GM19468 (cell line): ENCODE data around the gene CHERP.
"Not testable (repeated sequence)": the region's sequence is repeated elsewhere in the genome, so short reads cannot be mapped to it uniquely, and the experiment has no call there.

Experiments used
- ATAC-seq: cut with Tn5 transposase; IDR thresholded peaks from one replicate; pipeline ENCODE4 v1.9.1; 2021; ENCODE audit warnings: mild to moderate bottlenecking, moderate library complexity, moderate number of reproducible peaks; ENCODE audit not compliant: unreplicated experiment; ENCODE audit errors: extremely low read depth

The CHERP gene

DNA sequence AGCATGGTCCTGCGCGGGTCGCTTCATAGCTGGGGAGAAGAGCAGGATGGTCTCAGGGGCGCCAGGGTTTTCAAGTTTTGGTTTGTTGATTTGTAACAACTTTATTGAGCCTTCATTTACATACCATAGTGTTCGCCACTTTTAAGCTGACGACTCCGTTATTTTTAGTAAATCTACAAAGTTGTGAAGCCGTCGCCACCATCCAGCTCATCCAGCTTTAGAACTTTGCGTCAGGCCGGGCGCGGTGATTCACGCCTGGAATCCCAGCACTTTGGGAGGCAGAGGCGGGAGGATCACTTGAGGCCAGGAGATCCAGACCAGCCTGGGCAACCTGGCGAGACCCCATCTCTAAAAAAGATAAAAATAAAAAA is 45.6 kb downstream of the CHERP start:
- ATAC-seq, result no peak

DNA sequence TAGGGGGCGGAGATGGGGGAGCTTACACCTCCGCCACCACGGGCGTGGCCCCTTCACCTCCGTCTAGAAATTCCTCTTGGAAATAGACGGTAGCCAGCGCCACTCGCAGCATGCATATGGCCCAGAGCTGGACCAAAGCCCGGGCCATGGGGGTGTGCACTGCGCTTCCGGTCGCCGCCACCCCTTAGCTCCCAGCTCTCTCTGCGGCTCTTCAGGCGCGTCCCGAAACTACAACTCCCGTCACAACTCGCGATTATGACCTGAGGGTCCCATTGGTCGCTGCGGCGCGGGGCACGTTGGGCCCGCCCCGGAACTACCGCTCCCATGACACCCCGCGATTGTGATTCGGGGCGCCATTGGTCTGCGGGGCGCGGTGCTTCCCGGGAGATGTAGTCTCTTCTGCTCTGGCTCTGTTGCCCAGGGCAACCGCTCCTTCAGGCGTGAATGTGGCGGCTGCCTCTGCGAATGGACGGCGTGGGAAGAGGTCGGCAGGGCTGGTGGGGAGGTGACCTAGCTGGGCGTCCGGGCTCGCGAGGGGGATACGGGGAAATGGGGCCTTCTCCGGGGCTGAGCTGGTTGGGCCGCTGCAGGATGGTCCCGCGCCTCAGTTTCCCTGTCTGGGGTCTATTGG is 46.1 kb downstream of the CHERP start, which contains the start of the genes C19orf44 and CALR3:
C19orf44 (plus strand) TSS at position 413 of the 631 bp plus-strand sequence. CDS start 4,399 bp downstream, outside the sequence.
CALR3 (minus strand) TSS at position 186 of the 631 bp plus-strand sequence; CDS start at position 148, 38 bp downstream.
- ATAC-seq, result peak; percentile 91

- ATAC-seq, result not testable (repeated sequence)
Measured at GRCh38 chr19:16486476-16486875, 55.8 kb downstream of the CHERP start.

DNA sequence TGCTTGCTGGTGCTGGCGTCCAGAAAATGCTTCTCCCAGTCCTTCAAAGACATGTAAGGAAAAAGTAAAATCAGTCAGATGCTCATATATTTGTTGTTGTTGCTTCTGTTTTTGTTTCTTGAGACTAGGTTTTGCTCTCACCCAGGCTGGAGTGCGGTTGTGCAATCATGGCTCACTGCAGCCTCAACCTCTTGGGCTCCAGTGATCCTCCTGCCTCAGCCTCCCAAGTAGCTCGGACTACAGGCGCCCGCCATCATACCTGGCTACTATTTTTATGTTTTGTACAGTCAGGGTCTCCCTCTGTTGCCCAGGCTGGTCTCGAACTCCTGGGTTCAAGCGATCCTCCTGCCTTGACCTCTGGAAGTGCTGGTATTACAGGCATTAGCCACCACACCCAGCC is 59.5 kb downstream of the CHERP start:
- ATAC-seq, result no peak

- ATAC-seq, result no peak
Measured at GRCh38 chr19:16477311-16477710, 64.9 kb downstream of the CHERP start.

GRCh38 chr19:16476401-16476800 is 65.8 kb downstream of the CHERP start:
- ATAC-seq, result no peak

- no peak for ATAC-seq
Measured at GRCh38 chr19:16473875-16474392, 68.3 kb downstream of the CHERP start.

DNA sequence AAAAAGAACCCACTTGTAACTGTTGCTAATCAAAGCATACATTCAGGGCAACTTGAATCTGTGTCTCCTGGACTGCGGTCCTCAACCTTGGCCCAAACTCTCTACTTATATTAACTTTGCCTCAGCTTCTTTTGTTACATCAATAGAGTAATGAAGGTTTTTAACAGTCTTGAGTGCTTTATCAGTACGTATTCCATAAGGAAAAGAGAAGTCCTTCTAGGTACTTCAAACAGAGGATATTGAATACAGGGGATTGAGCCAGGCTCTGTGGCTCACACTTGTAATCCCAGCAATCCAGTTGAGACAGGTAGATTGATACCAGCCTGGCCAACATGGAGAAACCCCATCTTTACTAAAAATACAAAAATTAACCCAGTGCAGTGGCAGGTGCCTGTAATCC is 69.2 kb downstream of the CHERP start:
- no peak for ATAC-seq

- ATAC-seq, result not testable (repeated sequence)
Measured at GRCh38 chr19:16472559-16472899, 69.7 kb downstream of the CHERP start.

DNA sequence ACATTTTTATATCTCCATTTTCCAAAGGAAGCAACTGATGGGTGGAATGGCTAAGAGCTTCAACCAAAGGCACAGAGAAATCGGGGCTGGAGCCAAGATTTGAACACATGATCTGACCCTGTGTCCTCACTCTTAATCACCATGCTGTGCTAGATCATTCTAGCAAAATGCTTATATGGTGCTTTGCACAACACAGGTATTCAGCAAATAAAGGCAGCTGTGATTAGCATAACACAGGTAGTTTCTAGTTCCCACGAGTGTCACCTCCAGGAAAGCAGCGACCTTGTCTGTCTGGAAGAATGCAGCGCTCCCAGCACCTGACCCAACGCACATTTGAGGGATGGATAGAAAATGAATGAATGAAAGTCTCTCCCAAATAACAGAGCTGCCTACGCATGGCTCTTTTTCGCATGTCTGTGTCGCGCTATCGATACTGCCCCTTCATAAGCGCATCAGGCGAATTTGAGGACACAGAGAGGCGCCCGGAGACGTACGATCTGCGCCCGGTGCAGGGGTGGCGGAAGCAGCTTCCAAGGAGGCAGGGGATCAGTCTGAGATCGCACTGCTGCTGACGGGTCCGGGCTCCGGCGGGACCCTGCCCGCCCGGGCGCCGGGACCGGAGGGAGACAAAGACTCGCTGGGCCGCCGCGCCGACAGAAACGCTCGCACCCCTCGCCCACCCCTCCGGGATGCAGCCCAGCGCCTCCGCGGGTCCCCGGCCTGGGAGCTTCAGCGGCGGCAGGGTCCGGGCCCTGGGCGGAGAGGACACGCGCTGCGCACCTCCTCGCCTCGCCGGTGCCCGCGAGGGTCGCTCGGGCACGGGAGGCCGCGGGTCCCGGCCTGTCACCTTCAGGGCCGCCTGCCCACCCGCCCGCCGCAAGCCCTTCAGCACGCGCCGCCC is 71.1 kb downstream of the CHERP start:
- ATAC-seq, result peak; percentile 9

DNA sequence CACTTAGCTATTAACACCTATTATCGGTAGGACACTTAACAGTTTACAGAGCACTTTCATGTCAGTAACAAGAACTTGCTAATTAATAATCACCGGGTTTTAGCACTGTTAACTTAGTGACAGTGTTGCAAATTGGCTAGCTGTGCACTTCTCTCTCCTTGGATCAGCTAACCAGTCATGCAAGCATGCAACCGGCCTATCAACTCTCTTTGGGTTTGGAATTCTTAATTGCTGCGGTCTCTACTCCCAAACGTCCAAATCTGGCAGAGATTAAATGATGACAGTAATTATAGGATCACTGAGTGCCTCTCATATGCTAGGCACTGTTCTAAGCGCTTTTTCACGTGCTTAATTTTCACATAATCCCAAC is 71.7 kb downstream of the CHERP start:
- ATAC-seq, result no peak
